DMS153 treated with DMSO at 0.1 percent for 48 hours (cell line): Measurements from ENCODE around the gene ARHGEF12.

Source experiments
- DNase-seq: peaks from one replicate; lab custom pipeline; 2025; ENCODE audit not compliant: unreplicated experiment; lab: John Stamatoyannopoulos, UW

Gene ARHGEF12

DNA sequence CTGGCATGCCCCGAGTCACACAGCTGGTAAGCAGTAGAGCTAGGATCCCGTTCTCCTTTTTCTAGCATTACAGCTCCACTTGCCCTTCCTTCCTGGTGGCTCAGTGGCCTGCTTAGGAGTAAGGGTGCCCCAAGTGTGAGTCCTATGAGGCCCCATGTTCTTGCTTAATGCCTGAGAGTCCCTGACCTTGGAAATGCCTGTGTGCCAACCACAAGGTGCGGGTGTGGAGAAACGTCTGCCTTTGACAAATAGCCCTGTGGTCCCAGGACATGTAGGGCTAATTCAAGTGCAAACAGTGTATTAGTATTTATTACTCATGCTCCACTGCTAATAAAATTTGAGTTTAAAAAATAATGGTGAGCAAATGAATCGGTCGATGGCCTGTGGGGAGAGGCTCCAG is 193.7 kb downstream of the ARHGEF12 start:
- DNase-seq = no peak

DNA sequence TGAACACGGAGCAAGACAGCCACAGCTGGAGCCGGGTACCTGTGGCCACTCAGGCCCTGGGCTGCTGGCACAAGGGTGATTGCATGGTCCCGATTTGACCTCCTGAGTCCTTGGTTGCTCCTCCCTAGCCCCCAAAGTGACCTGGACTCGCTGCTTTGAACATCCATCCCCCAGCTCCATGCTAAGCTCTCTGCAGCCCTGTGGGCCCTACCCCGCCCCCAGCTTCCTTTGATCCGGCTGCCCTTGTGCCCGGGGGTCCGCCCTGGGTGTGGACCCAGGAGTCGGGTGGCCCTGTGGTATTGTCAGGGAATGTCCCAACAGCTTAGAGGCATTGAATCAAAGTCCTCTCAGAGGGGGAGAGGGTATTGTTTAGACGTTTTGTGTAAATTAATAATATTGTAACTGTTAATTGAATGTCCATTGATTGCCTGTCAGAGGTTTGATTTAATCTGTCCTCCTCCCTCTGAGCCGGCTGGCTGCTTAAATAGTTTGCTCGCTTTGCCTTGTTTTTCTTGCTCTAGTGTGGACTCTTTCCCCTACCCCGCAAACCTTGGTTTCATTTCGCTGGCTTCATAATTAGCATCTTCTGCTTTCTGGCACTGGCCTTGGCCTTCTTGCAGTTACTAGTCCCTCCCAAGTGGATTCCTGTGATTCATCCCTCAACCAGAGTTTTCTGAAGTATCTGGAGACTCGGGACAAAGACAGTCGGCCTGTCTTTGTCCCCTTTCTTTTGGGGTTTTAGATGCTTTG is 196.0 kb downstream of the ARHGEF12 start:
- no peak for DNase-seq

DNA sequence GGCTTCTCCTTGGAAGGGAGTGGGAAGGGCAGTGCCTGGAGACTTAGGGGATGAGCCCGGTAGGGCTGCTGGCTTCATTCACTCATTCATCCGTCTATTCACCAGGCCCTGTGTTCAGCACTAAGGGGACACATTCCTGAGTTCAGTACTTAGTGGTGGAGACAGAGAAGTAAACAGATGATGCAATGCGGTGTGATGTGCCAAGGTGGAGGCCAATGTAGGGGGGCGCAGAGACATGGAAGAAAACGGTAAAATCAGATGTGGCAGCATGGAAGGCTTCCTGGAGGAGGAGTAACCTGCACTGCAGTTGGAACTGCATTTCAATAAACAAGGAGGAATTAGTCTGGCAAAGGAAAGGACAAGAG is 196.6 kb downstream of the ARHGEF12 start:
- no peak for DNase-seq

DNA sequence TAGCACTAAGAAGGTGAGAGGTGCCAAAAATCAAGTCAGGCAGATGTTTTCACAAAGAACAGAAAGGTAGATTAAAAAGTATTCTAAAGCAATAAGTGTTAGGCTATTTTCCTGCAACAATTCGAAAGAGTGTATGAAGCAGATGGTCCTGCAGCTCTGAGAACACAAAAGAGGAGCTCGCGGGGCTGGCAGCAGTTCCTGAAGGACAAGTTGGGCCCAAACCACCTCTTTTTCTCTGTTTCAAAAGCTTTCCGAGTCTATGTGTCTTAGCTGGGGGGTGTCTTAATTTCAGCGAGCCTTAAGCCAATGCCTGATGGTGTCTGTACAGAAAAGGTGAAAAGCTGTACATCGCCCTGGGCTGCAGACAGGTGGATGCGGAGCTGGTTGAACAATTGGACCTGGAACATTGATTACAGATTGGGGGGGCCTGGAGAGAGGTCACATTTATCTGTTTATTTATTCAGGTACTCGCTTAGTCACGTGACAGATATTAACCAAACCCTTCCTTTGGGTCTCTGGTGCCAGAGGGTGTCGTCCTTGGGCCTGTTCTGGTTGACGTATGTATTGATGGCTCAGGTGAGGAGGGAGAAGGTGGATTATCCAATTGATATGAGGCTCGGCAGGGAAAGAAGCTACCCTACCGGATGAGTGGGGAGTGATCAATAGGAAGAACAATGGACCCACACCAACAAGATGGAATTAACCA is 200.0 kb downstream of the ARHGEF12 start:
- no peak for DNase-seq

DNA sequence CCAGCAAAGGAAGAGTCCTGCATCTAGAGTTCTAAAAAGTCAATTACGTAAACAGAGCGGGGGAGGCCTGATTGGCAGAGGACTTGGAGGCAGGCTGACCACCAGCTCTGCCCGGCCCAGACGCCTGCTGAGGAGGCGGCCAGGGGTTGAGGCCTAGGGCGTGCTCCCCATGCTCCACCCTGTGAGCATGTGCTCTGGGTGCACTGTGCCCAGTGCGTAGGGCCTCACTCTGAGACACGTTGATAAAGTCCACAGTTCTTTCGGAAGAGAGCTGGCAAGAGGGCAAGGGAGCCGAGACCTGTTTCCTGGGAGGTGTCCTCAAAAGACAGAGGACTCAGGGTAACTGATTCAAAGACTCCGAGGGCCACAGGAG is 200.6 kb downstream of the ARHGEF12 start:
- DNase-seq = no peak

DNA sequence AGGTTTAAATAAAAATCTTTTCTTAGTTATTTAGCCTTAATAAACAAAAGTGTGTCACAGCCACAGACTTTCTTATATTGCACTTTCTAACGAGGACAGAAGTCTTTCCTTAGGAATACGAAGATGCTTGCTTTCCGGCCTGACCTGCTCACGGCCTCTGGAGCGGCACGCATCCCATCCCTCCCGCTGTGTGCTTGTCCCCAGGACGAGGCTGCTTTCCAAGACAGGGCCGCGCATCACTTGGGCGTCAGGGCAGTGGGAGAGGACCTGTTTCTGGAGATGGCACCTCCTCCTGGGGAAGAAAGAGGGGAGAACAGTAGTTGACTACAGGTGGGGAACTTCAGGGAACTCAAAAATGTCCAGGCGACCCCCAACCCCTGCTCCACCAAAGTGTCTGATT is 201.8 kb downstream of the ARHGEF12 start:
- no peak for DNase-seq

DNA sequence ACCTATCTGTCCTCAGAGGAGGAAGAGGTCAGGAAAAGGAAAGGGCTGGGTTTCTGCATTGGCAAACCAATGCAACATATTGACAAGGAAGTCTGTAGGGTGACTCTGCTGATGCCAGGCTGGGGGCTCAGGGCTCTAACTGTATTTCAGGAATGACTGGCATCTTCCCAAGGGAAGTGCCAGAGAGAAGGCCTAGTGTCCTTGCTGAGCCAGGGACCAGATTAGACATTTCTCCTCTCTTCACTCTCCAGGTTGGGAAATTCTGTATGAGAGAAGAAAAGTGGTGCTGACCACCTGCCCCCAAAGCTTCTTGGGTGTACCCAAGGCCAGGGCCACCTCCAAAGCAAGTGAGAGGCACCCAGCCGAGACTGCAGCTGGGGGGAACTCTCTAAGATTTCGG is 202.5 kb downstream of the ARHGEF12 start:
- DNase-seq = no peak
